GM21619 (cell line): ENCODE results near the gene DESI2.

Source experiments
- ATAC-seq: cut with Tn5 transposase; IDR thresholded peaks from one replicate; pipeline ENCODE4 v1.9.1; 2021; ENCODE audit not compliant: unreplicated experiment

Gene DESI2

DNA sequence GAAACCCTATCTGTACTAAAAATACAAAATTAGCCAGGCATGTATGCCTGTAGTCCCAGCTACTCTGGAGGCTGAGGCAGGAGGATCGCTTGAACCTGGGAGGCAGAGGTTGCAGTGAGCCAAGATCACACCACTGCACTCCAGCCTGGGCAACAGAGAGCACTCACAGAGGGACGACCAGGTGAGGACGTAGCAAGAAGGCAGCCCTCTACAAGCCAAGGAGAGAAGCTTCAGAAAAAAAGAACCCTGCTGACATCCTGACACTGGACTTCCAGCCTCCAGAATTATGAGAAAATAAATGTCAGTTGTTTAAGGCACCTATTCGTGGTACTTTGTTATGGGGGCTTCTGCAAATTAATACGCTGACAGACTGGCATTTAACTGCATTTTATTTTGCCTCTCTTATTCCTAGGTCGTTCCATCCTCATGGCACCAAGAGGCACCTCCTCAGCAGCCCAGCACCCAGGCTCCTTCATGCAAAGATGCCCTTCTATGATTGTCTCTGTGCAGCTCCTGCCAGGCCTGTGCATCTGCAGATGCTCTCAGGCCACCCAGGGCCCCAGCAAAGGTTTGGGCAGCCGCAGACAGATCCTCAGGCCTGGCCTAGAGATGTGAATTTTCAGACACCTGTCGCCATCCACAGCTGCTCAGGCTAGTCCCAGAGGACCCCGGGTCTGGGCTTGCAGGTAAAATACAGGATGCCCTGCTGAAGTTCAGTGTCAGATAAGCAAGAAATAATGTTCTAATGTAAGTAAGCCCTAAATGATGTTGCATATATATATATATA, 96.5 kb downstream of the DESI2 start:
- ATAC-seq = no peak

DNA sequence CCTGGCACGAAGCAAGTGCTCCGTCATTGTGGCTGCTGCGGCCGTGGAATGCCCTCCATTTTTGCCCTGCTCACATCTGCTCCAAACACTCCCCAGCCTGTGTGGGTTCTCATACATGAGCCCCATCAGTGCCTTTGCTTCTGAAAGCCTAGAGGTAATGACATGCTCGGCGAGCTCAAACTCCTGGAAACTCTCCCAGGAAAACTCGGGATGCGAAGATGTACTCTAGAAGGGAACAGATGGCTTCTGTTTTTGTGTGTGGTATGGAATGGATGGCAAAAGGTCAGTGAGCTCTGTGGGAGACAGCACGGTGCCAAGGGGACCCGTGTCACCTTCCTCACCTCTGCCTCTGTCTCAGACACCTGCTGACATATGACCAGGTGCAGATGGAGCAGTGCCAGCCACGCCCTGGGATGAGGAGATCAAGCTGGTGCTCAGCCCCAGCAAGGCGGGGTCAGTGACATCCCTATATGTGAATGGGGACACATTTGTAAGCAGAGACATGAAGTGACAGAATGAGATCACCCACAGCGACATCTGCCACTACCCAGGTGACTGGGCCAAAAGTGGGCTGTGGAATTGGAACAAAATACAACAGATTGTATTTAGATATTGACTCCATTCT, 98.5 kb downstream of the DESI2 start:
- no peak for ATAC-seq

DNA sequence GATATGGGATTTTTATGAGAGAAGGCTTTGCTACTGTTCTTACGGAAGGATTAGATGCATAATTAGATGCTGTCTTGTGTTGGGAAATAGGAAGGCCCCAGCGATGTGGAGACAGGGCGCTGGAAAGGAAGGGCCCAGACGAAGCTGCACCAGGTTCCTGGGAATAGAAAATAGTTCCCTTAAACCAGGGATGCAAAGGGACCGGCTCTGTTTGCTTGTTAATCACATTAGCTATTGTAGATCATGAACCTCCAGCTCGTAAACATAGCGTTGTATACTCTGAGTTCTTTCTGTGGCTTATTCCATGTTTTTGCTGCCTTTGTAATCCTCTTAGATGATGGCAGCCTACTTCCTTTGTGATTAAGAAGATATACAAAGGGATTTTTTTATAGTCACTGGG, 102.7 kb downstream of the DESI2 start:
- no peak for ATAC-seq

DNA sequence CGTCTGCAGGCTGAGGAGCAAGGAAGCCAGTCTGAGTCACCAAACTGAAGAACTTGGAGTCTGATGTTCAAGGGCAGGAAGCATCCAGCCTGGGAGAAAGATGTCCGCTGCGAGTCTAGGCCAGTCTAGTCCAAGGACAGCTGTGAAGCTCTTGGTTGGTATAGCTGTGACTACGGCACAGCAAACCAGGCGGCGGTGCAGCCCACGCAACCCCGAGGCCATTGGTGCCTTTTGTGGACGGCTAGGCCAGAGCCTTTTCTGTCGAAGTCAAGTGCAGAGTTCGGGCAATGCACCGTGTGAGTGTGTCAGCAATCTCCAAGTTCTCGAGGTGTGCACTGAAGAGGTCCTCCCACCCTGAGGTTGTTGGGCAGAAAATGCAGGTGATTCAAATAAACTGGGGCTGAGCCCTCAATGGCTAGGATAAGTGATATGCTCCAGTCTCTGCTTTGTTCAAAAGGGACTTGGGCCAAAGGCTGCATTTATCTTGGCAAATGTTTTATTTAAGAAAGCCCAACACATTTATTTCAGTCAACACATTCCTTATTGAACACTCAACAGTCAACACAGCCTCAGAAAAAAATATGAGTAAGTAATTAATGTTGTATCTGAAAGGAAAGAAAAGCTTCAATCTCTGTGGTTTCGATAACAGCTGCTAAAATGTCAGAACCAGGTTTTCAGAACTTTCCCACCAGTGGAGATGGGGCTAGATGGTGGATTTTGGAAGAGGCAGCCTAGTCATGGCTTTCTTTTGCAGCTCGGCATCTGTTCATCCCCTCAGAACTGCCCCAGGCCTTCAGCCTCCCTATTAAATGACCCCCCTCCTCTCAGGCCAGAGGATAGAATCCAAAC, 104.4 kb downstream of the DESI2 start:
- ATAC-seq = no peak
